ENCODE measurements around the gene KLRC4. TPM values are rescaled to one million over a fixed set of nuclear protein-coding genes. Genes with fewer than 3 reads are reported as not detected.
"Not testable (repeated sequence)": the region's sequence is repeated elsewhere in the genome, so short reads cannot be mapped to it uniquely, and the experiment has no call there.

Gene KLRC4
- total RNA-seq, 1 experiment from 2014 or later: not detected

DNA sequence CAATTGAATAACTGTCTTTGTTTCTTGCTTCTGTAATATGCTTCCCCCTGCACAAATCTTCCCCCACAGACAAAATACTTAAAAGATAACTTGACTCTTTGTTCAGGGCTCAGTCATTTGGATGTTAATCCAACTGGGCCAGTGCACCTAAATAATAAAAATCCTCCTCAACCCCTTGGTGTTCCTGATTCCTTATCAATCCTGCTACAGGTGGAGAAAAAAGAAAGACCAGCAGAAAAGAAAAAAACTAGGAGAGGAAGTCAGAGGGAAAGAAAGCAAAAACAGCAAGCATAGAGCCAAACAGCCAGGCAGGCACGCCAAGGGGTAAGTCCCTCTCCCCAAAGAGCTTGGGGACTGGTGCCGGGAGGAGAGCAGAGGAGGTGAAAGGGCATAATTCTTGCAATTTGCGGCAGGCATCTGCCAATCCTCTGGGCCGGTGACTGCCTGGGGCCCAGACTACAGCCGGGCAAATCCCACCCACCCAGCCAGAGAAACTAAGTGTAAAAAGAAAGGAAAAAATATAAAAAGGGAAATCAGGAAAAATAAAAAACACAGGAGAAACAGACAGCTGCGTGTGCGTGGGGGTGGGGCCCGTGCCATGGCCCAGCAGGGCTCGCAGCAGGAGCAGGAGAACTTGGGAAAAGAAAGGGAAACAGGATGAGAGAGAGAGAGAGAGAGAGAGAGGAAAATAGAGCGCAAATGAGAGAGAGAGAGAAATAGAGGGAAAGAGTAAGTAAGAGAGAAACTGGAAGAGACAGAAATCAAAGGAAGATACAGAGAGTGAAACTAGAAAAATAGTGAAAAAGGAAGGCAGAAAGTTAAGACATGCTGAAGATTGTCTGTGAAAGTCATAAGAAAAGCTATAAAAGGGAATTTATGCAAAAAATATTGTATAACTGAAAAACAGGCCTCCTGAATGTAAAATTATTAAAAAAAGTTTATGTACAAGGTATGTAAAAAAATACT lies 41.1 kb downstream of the KLRC4 start:
- no peak for DNase-seq (ENCODE audit: low spot score)

- DNase-seq (ENCODE audit: low spot score): not testable (repeated sequence)
These were observed 41.8 kb downstream of the KLRC4 start for GRCh38 chr12:10367714-10368113.

DNA sequence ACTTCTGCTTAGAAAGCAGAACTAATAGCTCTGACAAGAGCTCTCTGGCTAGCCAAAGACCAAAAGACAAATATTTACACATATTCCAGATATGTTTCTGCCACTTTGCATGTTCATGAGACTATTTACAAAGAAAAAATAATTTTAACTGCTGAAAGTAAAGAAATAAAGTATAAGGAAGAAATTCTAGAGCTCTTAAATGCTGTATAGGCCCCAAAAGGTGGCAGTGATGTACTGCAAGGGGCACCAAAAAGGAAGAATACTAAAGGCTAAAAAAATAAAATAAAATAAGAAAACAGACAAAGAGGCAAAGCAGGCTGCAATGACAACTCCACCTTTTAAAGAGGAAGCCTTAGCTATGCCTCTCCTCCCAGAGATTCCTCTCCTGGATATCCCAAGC lies 42.7 kb downstream of the KLRC4 start:
- peak; percentile 44 for DNase-seq (ENCODE audit: low spot score)

DNA sequence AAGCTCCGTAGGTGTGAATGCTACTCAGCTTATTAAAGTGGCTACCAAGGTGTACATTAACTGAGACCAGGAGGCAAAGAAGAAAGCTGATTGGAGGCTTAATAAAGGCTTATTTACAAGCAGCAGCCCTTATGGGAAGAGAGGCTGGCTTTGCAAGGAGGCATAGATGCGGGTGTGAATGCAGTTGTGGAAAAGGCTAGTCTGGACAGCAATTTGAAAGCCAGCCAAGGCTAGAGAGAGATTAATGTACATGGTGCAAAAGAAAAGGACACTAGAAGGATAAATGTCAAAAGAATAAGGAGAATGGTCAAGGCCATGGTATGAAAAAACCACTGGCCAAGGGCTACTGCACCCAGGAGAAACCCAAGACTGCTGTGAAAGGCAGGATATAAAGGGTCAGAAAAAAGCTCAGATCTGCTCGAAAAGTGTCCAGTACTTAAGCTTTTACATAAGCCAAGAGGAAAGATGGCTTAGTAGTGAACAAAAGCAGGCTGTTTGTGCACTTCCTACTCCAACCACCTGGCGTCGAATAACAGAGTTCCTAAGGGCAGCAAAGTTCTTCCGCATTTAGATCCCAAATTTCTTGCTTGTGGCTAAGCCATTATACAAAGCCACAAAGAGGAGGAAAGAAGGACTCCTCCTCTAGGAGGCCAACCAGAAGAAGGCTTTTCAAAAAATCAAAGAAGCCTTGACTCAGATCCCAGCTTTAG lies 43.7 kb downstream of the KLRC4 start:
- DNase-seq (ENCODE audit: low spot score): peak; percentile 64

DNA sequence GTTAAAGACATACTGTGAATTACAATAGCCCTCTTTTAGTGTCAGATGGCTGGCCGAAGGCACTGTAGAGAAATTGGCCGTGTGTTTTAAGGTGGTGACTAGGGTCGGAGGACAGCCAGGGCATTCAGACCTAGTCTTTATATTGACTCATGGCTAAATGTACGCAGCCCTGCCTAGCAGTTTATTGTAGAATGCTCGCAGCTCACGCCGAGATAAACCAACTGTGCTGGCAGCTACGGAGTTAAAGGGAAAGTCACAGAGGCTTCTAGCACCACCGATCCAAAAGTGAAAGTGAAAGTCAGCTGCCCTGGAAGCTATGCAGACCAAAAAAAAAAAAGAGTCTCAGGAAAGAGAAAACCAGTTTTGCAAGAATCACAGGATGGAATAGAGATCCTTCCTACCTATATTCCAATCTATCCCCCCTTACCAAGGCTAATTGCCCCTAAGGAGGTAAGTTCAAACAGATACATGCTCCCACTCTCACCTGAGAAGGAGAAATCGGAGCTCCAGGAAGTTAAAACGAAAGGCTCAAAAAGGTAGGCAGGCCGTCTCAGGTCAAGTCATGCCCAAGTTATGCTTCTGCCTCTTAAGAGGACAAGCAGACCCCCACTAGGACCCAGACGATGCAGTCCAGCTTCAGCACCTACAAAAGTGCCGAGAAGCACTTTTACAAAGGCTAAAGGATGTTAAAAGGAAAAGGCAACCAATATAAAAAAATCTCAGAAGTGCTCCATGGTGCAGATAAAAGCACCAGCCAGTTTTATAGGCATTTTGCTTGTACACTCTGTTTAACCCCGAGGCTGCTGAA lies 44.5 kb downstream of the KLRC4 start:
- peak; percentile 94 for DNase-seq (ENCODE audit: low spot score)

GRCh38 chr12:10363914-10364814 lies 45.4 kb downstream of the KLRC4 start:
- peak; percentile 75 for DNase-seq (ENCODE audit: low spot score)

GRCh38 chr12:10363658-10363913 lies 46.0 kb downstream of the KLRC4 start:
- DNase-seq (ENCODE audit: low spot score): peak; percentile 34

DNA sequence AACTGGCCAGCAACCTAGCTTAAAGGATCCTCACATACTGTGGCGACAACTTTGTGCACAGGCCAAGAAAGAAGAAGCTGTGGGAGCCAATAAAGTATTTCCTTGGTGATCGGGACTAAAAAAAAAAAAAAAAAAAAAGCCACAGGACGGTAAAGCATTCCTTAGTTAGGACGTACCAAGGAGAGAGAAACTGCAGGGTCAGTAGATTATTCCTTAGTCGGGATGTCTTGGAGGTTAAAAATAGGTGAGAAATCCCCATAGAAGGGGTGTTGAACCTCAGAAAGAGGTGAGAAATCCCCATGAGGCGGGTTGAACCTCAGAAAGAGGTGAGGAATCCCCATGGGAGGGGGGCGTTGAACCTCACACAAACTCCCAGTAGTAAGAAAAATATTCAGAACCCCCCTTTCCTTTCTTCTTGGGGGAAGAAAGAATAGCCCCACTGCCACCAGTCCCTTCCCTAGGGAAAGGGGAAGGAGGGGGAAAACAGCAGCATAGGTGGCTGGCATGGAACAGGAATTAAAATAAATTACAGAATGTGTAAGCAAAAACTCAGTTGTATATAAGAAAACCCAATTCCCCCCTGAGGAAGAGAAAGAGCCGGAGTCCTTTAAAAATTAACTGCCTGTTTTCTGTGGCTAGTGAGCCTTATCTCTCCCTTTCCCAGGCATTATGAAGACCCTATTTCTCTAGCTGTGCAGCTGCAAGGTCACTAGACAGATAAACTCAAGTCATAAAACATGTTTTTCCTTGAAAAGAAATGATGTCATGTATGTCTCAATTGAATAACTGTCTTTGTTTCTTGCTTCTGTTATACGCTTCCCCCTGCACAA lies 46.5 kb downstream of the KLRC4 start:
- peak; percentile 36 for DNase-seq (ENCODE audit: low spot score)

DNA sequence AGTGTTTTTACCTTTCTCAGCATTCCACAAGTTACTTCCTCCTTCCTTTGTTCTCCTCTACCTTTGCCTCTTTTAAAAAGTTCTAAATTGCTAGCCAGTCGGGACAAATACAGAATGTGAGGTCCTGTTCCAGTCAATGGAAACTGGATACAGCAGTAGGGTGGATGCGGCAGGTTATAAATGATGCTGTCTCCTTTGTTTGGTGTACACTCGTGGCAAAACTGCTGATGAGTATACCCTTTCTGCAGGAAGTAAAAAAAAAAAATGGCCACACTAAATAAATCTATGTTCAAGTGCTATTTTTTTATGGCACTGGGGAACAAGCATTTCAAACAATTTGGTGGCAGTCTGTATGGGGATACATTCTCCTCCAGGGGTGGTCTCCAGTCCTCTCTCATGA lies 47.2 kb downstream of the KLRC4 start:
- DNase-seq (ENCODE audit: low spot score): peak; percentile 25

DNA sequence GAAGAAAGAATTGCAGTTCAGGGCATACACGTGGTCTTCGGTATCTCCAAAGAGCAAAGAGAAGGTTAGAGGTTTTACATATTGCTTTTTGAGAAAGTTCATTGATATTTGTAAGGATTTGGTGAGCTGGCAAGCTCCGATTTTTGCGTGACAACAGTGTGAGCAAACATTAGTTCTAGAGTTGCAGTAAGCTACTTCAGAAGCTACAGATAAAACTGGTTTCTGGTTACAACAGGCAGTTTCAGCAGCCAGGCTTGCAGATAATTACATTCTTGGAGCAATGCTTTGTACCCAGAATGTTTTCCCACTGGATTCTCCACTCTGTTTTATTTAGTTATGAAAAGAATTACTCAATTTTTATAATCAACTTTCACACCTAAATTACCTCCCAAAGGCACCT lies 47.9 kb downstream of the KLRC4 start:
- no peak for DNase-seq (ENCODE audit: low spot score)

DNA sequence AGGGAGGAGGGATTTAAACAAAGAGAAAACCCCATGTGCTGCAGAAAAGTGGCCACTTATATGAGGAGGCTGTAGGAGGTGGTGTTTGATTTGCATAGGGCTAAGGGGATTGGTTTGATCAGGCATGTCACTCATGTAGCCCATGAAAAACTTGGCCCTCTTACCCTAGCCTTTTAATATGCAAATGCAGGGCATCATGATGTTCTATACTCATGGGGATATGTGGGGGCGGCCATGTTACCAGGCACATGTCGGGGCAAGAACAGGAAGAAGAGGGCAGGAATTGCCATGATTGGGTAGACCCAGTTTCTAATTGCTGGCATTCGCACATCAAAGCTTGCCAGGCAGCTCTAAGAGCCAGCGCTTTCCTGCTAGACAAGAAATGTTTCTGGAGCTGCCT lies 48.5 kb downstream of the KLRC4 start:
- DNase-seq (ENCODE audit: low spot score): no peak

- no peak for DNase-seq (ENCODE audit: low spot score)
These were observed 50.6 kb downstream of the KLRC4 start for GRCh38 chr12:10358969-10359368.

DNA sequence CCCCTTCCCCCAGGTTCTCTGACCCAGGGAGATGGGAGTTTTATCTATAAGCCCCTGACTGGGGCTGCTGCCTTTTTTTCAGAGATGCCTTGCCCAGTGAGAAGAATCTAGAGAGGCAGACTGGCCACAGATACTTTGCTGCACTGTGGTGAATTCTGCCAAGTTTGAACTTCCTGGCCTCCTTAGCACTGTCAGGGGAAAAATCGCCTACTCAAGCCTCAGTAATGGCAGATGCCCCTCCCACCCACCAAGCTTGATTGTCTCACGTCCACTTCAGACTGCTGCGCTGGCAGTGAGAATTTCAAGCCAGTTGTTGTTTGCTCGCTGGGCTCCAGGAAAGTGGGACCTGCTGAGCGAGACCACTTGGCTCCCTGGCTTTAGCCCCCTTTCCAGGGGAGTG lies 51.4 kb downstream of the KLRC4 start:
- no peak for DNase-seq (ENCODE audit: low spot score)

Other genes with a start within 250 kb of the KLRC4 start
- not detected in 2 replicates for gene OLR1, start 237.6 kb downstream of the KLRC4 start, total RNA-seq (2014; rRNA removed; shearing (Covaris generic))
- gene TMEM52B, start 230.7 kb downstream of the KLRC4 start, total RNA-seq (2014; rRNA removed; shearing (Covaris generic)): not detected in 2 replicates
- gene GABARAPL1, start 196.9 kb downstream of the KLRC4 start, total RNA-seq (2014; rRNA removed; shearing (Covaris generic)): 7.9 and 17.4 TPM in 2 replicates
- gene KLRD1, start 101.9 kb downstream of the KLRC4 start, total RNA-seq (2014; rRNA removed; shearing (Covaris generic)): not detected in 2 replicates
- 0.05 TPM in 1 of 2 replicates, not detected in the other for gene KLRK1, start 19.7 kb downstream of the KLRC4 start, total RNA-seq (2014; rRNA removed; shearing (Covaris generic))
- 0.46 and 0.57 TPM in 2 replicates for gene KLRC3, start 10.8 kb upstream of the KLRC4 start, total RNA-seq (2014; rRNA removed; shearing (Covaris generic))
- gene KLRC2, start 26.3 kb upstream of the KLRC4 start, total RNA-seq (2014; rRNA removed; shearing (Covaris generic)): 2.7 and 3.0 TPM in 2 replicates
- gene KLRC1, start 43.6 kb upstream of the KLRC4 start, total RNA-seq (2014; rRNA removed; shearing (Covaris generic)): 0.29 TPM in 1 of 2 replicates, not detected in the other
- gene EIF2S3B, start 96.1 kb upstream of the KLRC4 start, total RNA-seq (2014; rRNA removed; shearing (Covaris generic)): 0.18 and 0.43 TPM in 2 replicates
- 34.0 and 41.7 TPM in 2 replicates for gene MAGOHB, start 203.9 kb upstream of the KLRC4 start, total RNA-seq (2014; rRNA removed; shearing (Covaris generic))